Neural progenitor cell (in vitro differentiated cells): ENCODE measurements around the gene ADAMTS14. TPM values are rescaled to one million over a fixed set of nuclear protein-coding genes. Genes with fewer than 3 reads are reported as not detected.

Experiments
- DNase-seq: peaks from one replicate; pipeline ENCODE4 v3.0.0-alpha.2; 2016; ENCODE audit warnings: low spot score
- H2AFZ ChIP-seq: fragments of 200-600 bp; sonication (generic); replicated peaks from 2 replicates; pipeline ENCODE4 v1.6.1; 2016; ENCODE audit warnings: antibody characterized with exemption
- H3F3A ChIP-seq: fragments of 200-600 bp; sonication (generic); 2 replicates; pipeline ENCODE4 v1.6.1; 2016; ENCODE audit warnings: antibody characterized with exemption, low read depth
- H3K27ac ChIP-seq: fragments of 200-600 bp; sonication (generic); 2 replicates; pipeline ENCODE4 v1.5.1; 2016; ENCODE audit warnings: mild to moderate bottlenecking
- H3K27me3 ChIP-seq: fragments of 200-600 bp; sonication (generic); 2 replicates; pipeline ENCODE4 v1.6.1; 2016; ENCODE audit warnings: mild to moderate bottlenecking, moderate library complexity
- H3K36me3 ChIP-seq: fragments of 200-600 bp; sonication (generic); 2 replicates; pipeline ENCODE4 v1.5.1; 2016
- H3K4me1 ChIP-seq: fragments of 200-600 bp; sonication (generic); 2 replicates; pipeline ENCODE4 v1.6.1; 2016; ENCODE audit warnings: mixed run types
- H3K4me2 ChIP-seq: fragments of 200-600 bp; sonication (generic); 2 replicates; pipeline ENCODE4 v1.6.1; 2016
- H3K4me3 ChIP-seq: fragments of 200-600 bp; sonication (generic); 2 replicates; pipeline ENCODE4 v1.5.1; 2016
- H3K79me2 ChIP-seq: fragments of 200-600 bp; sonication (generic); 2 replicates; pipeline ENCODE4 v1.6.1; 2016; ENCODE audit warnings: low read depth
- H3K9ac ChIP-seq: fragments of 200-600 bp; sonication (generic); 2 replicates; pipeline ENCODE4 v1.6.1; 2016
- H3K9me3 ChIP-seq: fragments of 200-600 bp; sonication (generic); 2 replicates; pipeline ENCODE4 v1.5.1; 2016; ENCODE audit warnings: low read depth
- H4K20me1 ChIP-seq: fragments of 200-600 bp; sonication (generic); 2 replicates; pipeline ENCODE4 v1.6.1; 2016; ENCODE audit warnings: low read depth
- H3K27ac Mint-ChIP-seq: 3 replicates; pipeline ENCODE4 v1.8.0; 2021; ENCODE audit warnings: mixed read lengths
- H3K27me3 Mint-ChIP-seq: 2 replicates; pipeline ENCODE4 v1.8.0; 2022; ENCODE audit warnings: low read depth, mild to moderate bottlenecking, inconsistent platforms, moderate library complexity, mixed read lengths; ENCODE audit not compliant: insufficient read depth
- H3K36me3 Mint-ChIP-seq: 3 replicates; pipeline ENCODE4 v1.8.0; 2021; ENCODE audit warnings: mixed read lengths
- H3K4me1 Mint-ChIP-seq: 3 replicates; pipeline ENCODE4 v1.8.0; 2021; ENCODE audit warnings: mixed read lengths
- H3K4me3 Mint-ChIP-seq: 3 replicates; pipeline ENCODE4 v1.8.0; 2021; ENCODE audit warnings: mild to moderate bottlenecking, moderate library complexity, mixed read lengths
- H3K9me3 Mint-ChIP-seq: 3 replicates; pipeline ENCODE4 v1.8.0; 2020; ENCODE audit warnings: mixed read lengths
- CTCF ChIP-seq: fragments of 200-600 bp; sonication (generic); IDR thresholded peaks from 2 replicates; pipeline ENCODE4 v1.5.1; 2017; ENCODE audit warnings: antibody characterized with exemption, mild to moderate bottlenecking
- EZH2 ChIP-seq: fragments of 200-600 bp; sonication (generic); IDR thresholded peaks from 2 replicates; pipeline ENCODE4 v1.6.1; 2017; ENCODE audit warnings: antibody characterized with exemption, mild to moderate bottlenecking, moderate library complexity
- EZH2phosphoT487 ChIP-seq: fragments of 200-600 bp; sonication (generic); IDR thresholded peaks from 2 replicates; pipeline ENCODE4 v1.6.1; 2017; ENCODE audit warnings: antibody characterized with exemption
- total RNA-seq: library from RNA; depleted of rRNA; stranded (reverse); fragments of >200 nt; gene quantifications from 2 replicates; pipeline ENCODE4 v1.2.3, GENCODE V29; 2015; ENCODE audit warnings: low replicate concordance

Gene ADAMTS14
- total RNA-seq, 1 donor from 2014 or later = not detected

- Histone ChIP-seq H3K27ac (no peak overlapping the region), H3K9ac (no peak overlapping the region), H3F3A (no peaks in the 10 kb centered on the region), H3K9me3 (no peaks in the 10 kb centered on the region), H3K36me3 (no peaks in the 10 kb centered on the region), H4K20me1 (no peaks in the 10 kb centered on the region), H3K4me1 (peaks cover 5% of the 10 kb centered on the region), H3K4me2 (peak overlapping the region; percentile 10), H3K4me3 (no peak overlapping the region), H3K27me3 (no peaks in the 10 kb centered on the region), H2AFZ (no peak overlapping the region), H3K79me2 (no peaks in the 10 kb centered on the region)
- Mint-ChIP-seq H3K4me1 (peaks cover 23% of the 10 kb centered on the region), H3K9me3 (no peaks in the 10 kb centered on the region), H3K4me3 (no peak overlapping the region), H3K27me3 (peaks cover 4% of the 10 kb centered on the region), H3K27ac (no peak overlapping the region), H3K36me3 (no peaks in the 10 kb centered on the region)
- no peak for DNase-seq
- TF ChIP-seq CTCF = no peak
- no peak for TF ChIP-seq EZH2
- TF ChIP-seq EZH2phosphoT487 = no peak
Measured at GRCh38 chr10:70736525-70736924, 64.2 kb downstream of the ADAMTS14 start.

GRCh38 chr10:70737250-70737649 lies 64.9 kb downstream of the ADAMTS14 start:
- peaks cover 4% of the 10 kb centered on the region for H3K27me3 Mint-ChIP-seq
- Histone ChIP-seq H3K4me3 (no peak overlapping the region), H3K4me2 (no peak overlapping the region), H3F3A (no peaks in the 10 kb centered on the region), H4K20me1 (no peaks in the 10 kb centered on the region), H3K4me1 (peaks cover 5% of the 10 kb centered on the region), H3K9me3 (no peaks in the 10 kb centered on the region), H3K27me3 (no peaks in the 10 kb centered on the region), H3K9ac (no peak overlapping the region), H3K79me2 (no peaks in the 10 kb centered on the region), H3K27ac (no peak overlapping the region), H3K36me3 (no peaks in the 10 kb centered on the region), H2AFZ (no peak overlapping the region)
- no peak overlapping the region for H3K4me3 Mint-ChIP-seq
- TF ChIP-seq CTCF = no peak
- no peak for TF ChIP-seq EZH2phosphoT487
- no peak for TF ChIP-seq EZH2
- H3K36me3 Mint-ChIP-seq = no peaks in the 10 kb centered on the region
- H3K9me3 Mint-ChIP-seq = no peaks in the 10 kb centered on the region
- no peak for DNase-seq
- H3K27ac Mint-ChIP-seq = no peak overlapping the region
- H3K4me1 Mint-ChIP-seq = peaks cover 23% of the 10 kb centered on the region

DNA sequence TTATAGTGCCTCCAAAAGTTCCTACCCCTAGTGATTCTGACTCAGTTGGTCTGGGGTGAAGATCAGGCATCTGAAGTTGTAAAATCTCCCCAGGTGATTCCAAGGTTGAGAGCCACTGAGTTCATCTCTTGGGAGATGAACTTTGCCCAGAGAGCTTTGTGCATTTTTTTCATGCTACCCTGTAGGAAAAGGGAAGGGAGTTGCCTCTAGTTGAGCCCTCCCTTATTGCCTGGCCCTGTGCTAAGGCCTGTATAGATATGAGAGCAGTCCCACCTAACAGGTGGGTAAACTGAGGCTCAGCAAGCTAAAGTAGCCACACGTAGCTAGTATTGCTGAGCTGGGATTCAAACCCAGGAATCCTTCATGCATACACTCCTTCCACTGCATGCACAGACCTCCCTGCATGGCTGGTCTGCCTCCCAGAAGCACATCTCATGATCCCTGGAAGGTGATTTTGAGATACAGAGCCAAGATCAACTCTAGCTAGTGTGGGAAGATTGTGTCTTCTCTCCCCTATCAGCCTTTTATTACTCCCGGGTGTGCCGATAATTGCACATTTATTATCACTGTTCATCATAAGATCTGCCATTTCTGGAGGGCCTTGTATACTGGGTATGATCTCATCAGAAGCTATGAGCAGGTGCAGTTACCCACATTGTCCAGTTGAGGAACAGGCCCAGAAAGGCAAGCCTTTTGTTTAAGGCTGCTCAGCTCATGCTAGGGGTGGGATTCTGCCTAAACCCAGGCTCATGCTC lies 65.9 kb downstream of the ADAMTS14 start:
- no peaks in the 10 kb centered on the region for H3K79me2 ChIP-seq
- H4K20me1 ChIP-seq = no peaks in the 10 kb centered on the region
- no peak overlapping the region for H3K27ac ChIP-seq
- Mint-ChIP-seq H3K4me3 (no peak overlapping the region), H3K27me3 (peaks cover 4% of the 10 kb centered on the region), H3K36me3 (no peaks in the 10 kb centered on the region), H3K27ac (no peak overlapping the region), H3K4me1 (peaks cover 23% of the 10 kb centered on the region), H3K9me3 (no peaks in the 10 kb centered on the region)
- no peaks in the 10 kb centered on the region for H3F3A ChIP-seq
- no peak overlapping the region for H3K4me3 ChIP-seq
- no peaks in the 10 kb centered on the region for H3K27me3 ChIP-seq
- no peak for DNase-seq
- TF ChIP-seq EZH2 = no peak
- TF ChIP-seq CTCF = peak; percentile 22
- TF ChIP-seq EZH2phosphoT487 = no peak
- H3K9me3 ChIP-seq = no peaks in the 10 kb centered on the region
- H3K4me2 ChIP-seq = no peak overlapping the region
- no peak overlapping the region for H3K9ac ChIP-seq
- no peak overlapping the region for H2AFZ ChIP-seq
- no peaks in the 10 kb centered on the region for H3K36me3 ChIP-seq
- H3K4me1 ChIP-seq = peaks cover 5% of the 10 kb centered on the region
